ENCODE measurements around the gene USP32. TPM values are rescaled to one million over a fixed set of nuclear protein-coding genes. Genes with fewer than 3 reads are reported as not detected.

Gene USP32
- total RNA-seq, 4 donors from 2014 or later, result 29.1 to 74.1 (median 42.5) TPM

GRCh38 chr17:60311186-60311585 lies 80.7 kb downstream of the USP32 start:
- Histone ChIP-seq H3K36me3 (peaks cover 0 to 15% (median 0%) of the 10 kb centered on the region in 3 donors), H3K27me3 (no peaks in the 10 kb centered on the region), H3K4me3 (no peak overlapping the region), H3K9me3 (no peaks in the 10 kb centered on the region), H3K27ac (no peak overlapping the region), H3K4me1 (peaks cover 0 to 7% (median 0%) of the 10 kb centered on the region in 3 donors)
- 93 to 97% methylated on average over 2 of the region's 2 CpGs for WGBS, 2 donors
- DNase-seq, result no peak
- intact Hi-C loops (cut with DNase I), result no loop called here
- TF ChIP-seq CTCF (IDR thresholded peaks at IDR 0.05) (no peak), POLR2A (IDR thresholded peaks at IDR 0.05) (no peak)

GRCh38 chr17:60305141-60305540 lies 86.8 kb downstream of the USP32 start:
- TF ChIP-seq POLR2A (IDR thresholded peaks at IDR 0.05) (no peak), CTCF (IDR thresholded peaks at IDR 0.05) (no peak)
- no peaks in the 10 kb centered on the region for H3K27me3 ChIP-seq
- no peak for DNase-seq
- intact Hi-C loops (cut with DNase I), result no loop called here
- H3K36me3 ChIP-seq, result peaks cover 0 to 15% (median 0%) of the 10 kb centered on the region in 3 donors
- H3K4me1 ChIP-seq, result no peaks in the 10 kb centered on the region
- no peak overlapping the region for H3K27ac ChIP-seq
- H3K4me3 ChIP-seq, result no peak overlapping the region
- WGBS, 2 donors, result 53 to 59% methylated on average over 3 to 4 of the region's 4 CpGs
- no peaks in the 10 kb centered on the region for H3K9me3 ChIP-seq

GRCh38 chr17:60304502-60304901 lies 87.4 kb downstream of the USP32 start:
- H3K4me3 ChIP-seq, result no peak overlapping the region
- WGBS, 2 donors, result 93 to 96% methylated on average over 2 of the region's 2 CpGs
- no peaks in the 10 kb centered on the region for H3K4me1 ChIP-seq

GRCh38 chr17:60303406-60304099 lies 88.4 kb downstream of the USP32 start:
- no peak for DNase-seq
- no peaks in the 10 kb centered on the region for H3K4me1 ChIP-seq
- H3K36me3 ChIP-seq, result peaks cover 0 to 13% (median 0%) of the 10 kb centered on the region in 3 donors
- H3K4me3 ChIP-seq, result no peak overlapping the region
- no peak for TF ChIP-seq CTCF (IDR thresholded peaks at IDR 0.05)
- TF ChIP-seq POLR2A (IDR thresholded peaks at IDR 0.05), result no peak
- no peaks in the 10 kb centered on the region for H3K27me3 ChIP-seq
- 83 to 88% methylated on average over 3 of the region's 3 CpGs for WGBS, 2 donors
- no peak overlapping the region for H3K27ac ChIP-seq
- H3K9me3 ChIP-seq, result no peaks in the 10 kb centered on the region
- intact Hi-C loops (cut with DNase I), result no loop called here

More at GRCh38 chr17:60304502-60304901, 87.4 kb downstream of the USP32 start:
- DNase-seq, result no peak
- no peak for TF ChIP-seq POLR2A (IDR thresholded peaks at IDR 0.05)
- no peak for TF ChIP-seq CTCF (IDR thresholded peaks at IDR 0.05)
- Histone ChIP-seq H3K27me3 (no peaks in the 10 kb centered on the region), H3K27ac (no peak overlapping the region), H3K9me3 (no peaks in the 10 kb centered on the region), H3K36me3 (peaks cover 0 to 15% (median 0%) of the 10 kb centered on the region in 3 donors)
- intact Hi-C loops (cut with DNase I), result no loop called here

GRCh38 chr17:60301649-60302048 lies 90.3 kb downstream of the USP32 start:
- DNase-seq, result no peak
- H3K9me3 ChIP-seq, result no peaks in the 10 kb centered on the region
- H3K4me1 ChIP-seq, result no peaks in the 10 kb centered on the region
- no peak overlapping the region for H3K27ac ChIP-seq
- 87 to 95% methylated on average over 1 of the region's 1 CpG for WGBS, 2 donors
- no peaks in the 10 kb centered on the region for H3K27me3 ChIP-seq
- H3K4me3 ChIP-seq, result no peak overlapping the region
- peaks cover 0 to 13% (median 0%) of the 10 kb centered on the region in 3 donors for H3K36me3 ChIP-seq
- TF ChIP-seq POLR2A (IDR thresholded peaks at IDR 0.05) (no peak), CTCF (IDR thresholded peaks at IDR 0.05) (no peak)
- intact Hi-C loops (cut with DNase I), result no loop called here
